HG03521 (cell line): Measurements from ENCODE around the gene TMC6.
A peak's percentile ranks its signal among the peaks of the same experiment; 100 is the strongest.
"Not testable (repeated sequence)": the region's sequence is repeated elsewhere in the genome, so short reads cannot be mapped to it uniquely, and the experiment has no call there.

Experiments used
- ATAC-seq: cut with Tn5 transposase; IDR thresholded peaks from one replicate; pipeline ENCODE4 v1.9.1; 2021; ENCODE audit warnings: mild to moderate bottlenecking, moderate library complexity; ENCODE audit not compliant: unreplicated experiment

The TMC6 gene

GRCh38 chr17:78128551-78129350, at the start of gene TMC6:
TSS of gene TMC6 (minus strand) at chr17:78128755. CDS start at chr17:78126832, 1,923 bp downstream.
- ATAC-seq = no peak

- ATAC-seq = no peak
These were observed 48.0 kb upstream of the TMC6 start for GRCh38 chr17:78176548-78177025.

- ATAC-seq = no peak
These were observed 47.1 kb upstream of the TMC6 start for GRCh38 chr17:78175643-78175981.

- no peak for ATAC-seq
These were observed 46.5 kb upstream of the TMC6 start for GRCh38 chr17:78174870-78175642.

GRCh38 chr17:78174346-78174869, 45.9 kb upstream of the TMC6 start:
- ATAC-seq = no peak

- peak; percentile 33 for ATAC-seq
These were observed 44.7 kb upstream of the TMC6 start for GRCh38 chr17:78173097-78173715.

- no peak for ATAC-seq
These were observed 43.9 kb upstream of the TMC6 start for GRCh38 chr17:78172249-78173051.

- not testable (repeated sequence) for ATAC-seq
These were observed 43.2 kb upstream of the TMC6 start for GRCh38 chr17:78171591-78172248.

GRCh38 chr17:78170692-78171590, 42.4 kb upstream of the TMC6 start:
- no peak for ATAC-seq

- ATAC-seq = no peak
These were observed 40.6 kb upstream of the TMC6 start for GRCh38 chr17:78168903-78169793.

- peak; percentile 49 for ATAC-seq
These were observed 39.8 kb upstream of the TMC6 start, which contains the start of gene SYNGR2 for GRCh38 chr17:78168242-78168902. TSS of gene SYNGR2 (plus strand) at chr17:78168581. CDS start at chr17:78168617, 36 bp downstream.

GRCh38 chr17:78166416-78166815, 37.9 kb upstream of the TMC6 start:
- ATAC-seq = no peak

GRCh38 chr17:78164748-78165607, 36.4 kb upstream of the TMC6 start:
- no peak for ATAC-seq

- no peak for ATAC-seq
These were observed 35.6 kb upstream of the TMC6 start for GRCh38 chr17:78163881-78164747.

GRCh38 chr17:78159575-78160158, 31.1 kb upstream of the TMC6 start:
- no peak for ATAC-seq
